SH-SY5Y (cell line): ENCODE measurements around the gene PLOD1.

ENCODE experiments used
- GATA2 ChIP-seq: IDR thresholded peaks from 2 replicates; pipeline ENCODE4 v1.6.1; 2011; ENCODE audit warnings: mild to moderate bottlenecking, low read depth, low read length
- GATA3 ChIP-seq: IDR thresholded peaks from 2 replicates; pipeline ENCODE4 v1.6.1; 2011; ENCODE audit warnings: low read depth, mild to moderate bottlenecking, low read length, moderate library complexity

GRCh38 chr1:11903210-11903609 is 31.3 kb upstream of the PLOD1 start:
- no peak for TF ChIP-seq GATA2
- no peak for TF ChIP-seq GATA3
